Measurements from ENCODE around the gene ATG7. TPM values are rescaled to one million over a fixed set of nuclear protein-coding genes. Genes with fewer than 3 reads are reported as not detected.
A peak's percentile ranks its signal among the peaks of the same experiment; 100 is the strongest.

ATG7 gene
- total RNA-seq, 2 donors from 2014 or later = 23.5 to 36.6 TPM

GRCh38 chr3:11529281-11529680 lies 257.1 kb downstream of the ATG7 start:
- peaks cover 0 to 5% of the 10 kb centered on the region in 2 donors for H3K36me3 Mint-ChIP-seq
- no peaks in the 10 kb centered on the region for H3K9me3 Mint-ChIP-seq
- no peak for ATAC-seq
- no peak for DNase-seq (ENCODE audit: low spot score in 2 of 2)
- H3K27ac Mint-ChIP-seq = no peak overlapping the region

- ATAC-seq = no peak
- Mint-ChIP-seq H3K9me3 (no peaks in the 10 kb centered on the region), H3K36me3 (peaks cover 0 to 5% of the 10 kb centered on the region in 2 donors), H3K27ac (no peak overlapping the region)
- no peak for DNase-seq (ENCODE audit: low spot score in 2 of 2)
Measured at GRCh38 chr3:11530153-11530721, 258.0 kb downstream of the ATG7 start.

GRCh38 chr3:11532931-11533391 lies 260.8 kb downstream of the ATG7 start:
- H3K9me3 Mint-ChIP-seq = no peaks in the 10 kb centered on the region
- DNase-seq (ENCODE audit: low spot score in 2 of 2) (no peak), ATAC-seq (no peak)
- peaks cover 0 to 2% of the 10 kb centered on the region in 2 donors for H3K36me3 Mint-ChIP-seq
- no peak overlapping the region for H3K27ac Mint-ChIP-seq

- no peak overlapping the region for H3K27ac Mint-ChIP-seq
- ATAC-seq (no peak), DNase-seq (ENCODE audit: low spot score in 2 of 2) (no peak)
- no peaks in the 10 kb centered on the region for H3K9me3 Mint-ChIP-seq
- no peaks in the 10 kb centered on the region for H3K36me3 Mint-ChIP-seq
Measured at GRCh38 chr3:11534011-11534792, 262.0 kb downstream of the ATG7 start.

- no peak overlapping the region for H3K27ac Mint-ChIP-seq
- H3K36me3 Mint-ChIP-seq = no peaks in the 10 kb centered on the region
- no peak for ATAC-seq
- DNase-seq (ENCODE audit: low spot score in 2 of 2) = no peak
- H3K9me3 Mint-ChIP-seq = no peaks in the 10 kb centered on the region
Measured at GRCh38 chr3:11534793-11535101, 262.6 kb downstream of the ATG7 start.

- H3K9me3 Mint-ChIP-seq = no peaks in the 10 kb centered on the region
- ATAC-seq (no peak), DNase-seq (ENCODE audit: low spot score in 2 of 2) (no peak)
- no peaks in the 10 kb centered on the region for H3K36me3 Mint-ChIP-seq
- no peak overlapping the region for H3K27ac Mint-ChIP-seq
Measured at GRCh38 chr3:11535243-11535960, 263.2 kb downstream of the ATG7 start.

- Mint-ChIP-seq H3K27ac (no peak overlapping the region), H3K9me3 (no peaks in the 10 kb centered on the region), H3K36me3 (no peaks in the 10 kb centered on the region)
- DNase-seq (ENCODE audit: low spot score in 2 of 2) (no peak), ATAC-seq (no peak)
Measured at GRCh38 chr3:11536132-11536935, 264.1 kb downstream of the ATG7 start.

GRCh38 chr3:11536936-11537612 lies 264.9 kb downstream of the ATG7 start:
- H3K9me3 Mint-ChIP-seq = no peaks in the 10 kb centered on the region
- no peak for DNase-seq (ENCODE audit: low spot score in 2 of 2)
- H3K36me3 Mint-ChIP-seq = no peaks in the 10 kb centered on the region
- H3K27ac Mint-ChIP-seq = peak overlapping the region in 1 of 2 donors; percentile 18
- no peak for ATAC-seq

GRCh38 chr3:11538581-11538980 lies 266.4 kb downstream of the ATG7 start:
- no peaks in the 10 kb centered on the region for H3K36me3 Mint-ChIP-seq
- no peak for DNase-seq (ENCODE audit: low spot score in 2 of 2)
- no peak overlapping the region for H3K27ac Mint-ChIP-seq
- H3K9me3 Mint-ChIP-seq = no peaks in the 10 kb centered on the region
- no peak for ATAC-seq

GRCh38 chr3:11539218-11539617 lies 267.0 kb downstream of the ATG7 start:
- H3K36me3 Mint-ChIP-seq = no peaks in the 10 kb centered on the region
- H3K27ac Mint-ChIP-seq = peak overlapping the region in 1 of 2 donors; percentile 11
- ATAC-seq (no peak), DNase-seq (ENCODE audit: low spot score in 2 of 2) (no peak)
- H3K9me3 Mint-ChIP-seq = no peaks in the 10 kb centered on the region

GRCh38 chr3:11539677-11540076 lies 267.5 kb downstream of the ATG7 start:
- DNase-seq (ENCODE audit: low spot score in 2 of 2) = no peak
- no peaks in the 10 kb centered on the region for H3K9me3 Mint-ChIP-seq
- H3K27ac Mint-ChIP-seq = no peak overlapping the region
- H3K36me3 Mint-ChIP-seq = no peaks in the 10 kb centered on the region
- no peak for ATAC-seq

GRCh38 chr3:11541321-11542303 lies 269.4 kb downstream of the ATG7 start:
- H3K36me3 Mint-ChIP-seq = peaks cover 0 to under 1% of the 10 kb centered on the region in 2 donors
- no peak for DNase-seq (ENCODE audit: low spot score in 2 of 2)
- H3K9me3 Mint-ChIP-seq = peaks cover 0 to under 1% of the 10 kb centered on the region in 2 donors
- no peak overlapping the region for H3K27ac Mint-ChIP-seq
- no peak for ATAC-seq

- Mint-ChIP-seq H3K27ac (peak overlapping the region in 1 of 2 donors; percentile 55), H3K36me3 (peaks cover 0 to 10% of the 10 kb centered on the region in 2 donors), H3K9me3 (peaks cover 0 to 10% of the 10 kb centered on the region in 2 donors)
- ATAC-seq (no peak), DNase-seq (ENCODE audit: low spot score in 2 of 2) (no peak)
Measured at GRCh38 chr3:11542551-11542950, 270.4 kb downstream of the ATG7 start.

GRCh38 chr3:11543141-11543947 lies 271.1 kb downstream of the ATG7 start:
- DNase-seq (ENCODE audit: low spot score in 2 of 2) (no peak), ATAC-seq (no peak)
- Mint-ChIP-seq H3K27ac (peak overlapping the region in 1 of 2 donors; percentile 53), H3K9me3 (peaks cover 0 to 11% of the 10 kb centered on the region in 2 donors), H3K36me3 (peaks cover 0 to 18% of the 10 kb centered on the region in 2 donors)
